GM23248 (cell line): Measurements from ENCODE around the gene ANXA9. TPM values are rescaled to one million over a fixed set of nuclear protein-coding genes. Genes with fewer than 3 reads are reported as not detected.

Experiments used
- DNase-seq: peaks from one replicate; pipeline ENCODE4 v3.0.0-alpha.2; 2015
- H2AFZ ChIP-seq: fragments of 200-600 bp; sonication (generic); 2 replicates; pipeline ENCODE4 v1.6.1; 2016; ENCODE audit warnings: antibody characterized with exemption
- H3F3A ChIP-seq: fragments of 200-600 bp; sonication (generic); 2 replicates; pipeline ENCODE4 v1.6.1; 2016; ENCODE audit warnings: mild to moderate bottlenecking, antibody characterized with exemption, mixed run types; ENCODE audit not compliant: insufficient read depth
- H3K27ac ChIP-seq: fragments of 200-600 bp; sonication (generic); 2 replicates; pipeline ENCODE4 v1.5.1; 2016; ENCODE audit warnings: mild to moderate bottlenecking
- H3K27me3 ChIP-seq: fragments of 200-600 bp; sonication (generic); replicated peaks from 2 replicates; pipeline ENCODE4 v1.6.1; 2016; ENCODE audit warnings: mild to moderate bottlenecking; ENCODE audit not compliant: insufficient read depth
- H3K36me3 ChIP-seq: fragments of 200-600 bp; sonication (generic); 2 replicates; pipeline ENCODE4 v1.6.1; 2016; ENCODE audit warnings: low read depth, mild to moderate bottlenecking
- H3K4me1 ChIP-seq: fragments of 200-600 bp; sonication (generic); 2 replicates; pipeline ENCODE4 v1.6.1; 2016; ENCODE audit warnings: mild to moderate bottlenecking; ENCODE audit not compliant: insufficient read depth
- H3K4me2 ChIP-seq: fragments of 200-600 bp; sonication (generic); one replicate; pipeline ENCODE4 v1.6.1; 2016; ENCODE audit warnings: mild to moderate bottlenecking; ENCODE audit not compliant: unreplicated experiment
- H3K4me3 ChIP-seq: fragments of 200-600 bp; sonication (generic); 2 replicates; pipeline ENCODE4 v1.5.1; 2016; ENCODE audit warnings: mild to moderate bottlenecking
- H3K79me2 ChIP-seq: fragments of 200-600 bp; sonication (generic); 2 replicates; pipeline ENCODE4 v1.6.1; 2016; ENCODE audit warnings: mild to moderate bottlenecking; ENCODE audit not compliant: insufficient read depth
- H3K9ac ChIP-seq: fragments of 200-600 bp; sonication (generic); 2 replicates; pipeline ENCODE4 v1.6.1; 2016; ENCODE audit warnings: mild to moderate bottlenecking
- H3K9me2 ChIP-seq: fragments of 200-600 bp; sonication (generic); 2 replicates; pipeline ENCODE4 v1.6.1; 2016; ENCODE audit warnings: mixed run types, mild to moderate bottlenecking, moderate library complexity; ENCODE audit not compliant: insufficient read depth
- H3K9me3 ChIP-seq: fragments of 200-600 bp; sonication (generic); one replicate; pipeline ENCODE4 v1.6.1; 2017; ENCODE audit warnings: low read depth
- H4K20me1 ChIP-seq: fragments of 200-600 bp; sonication (generic); 2 replicates; pipeline ENCODE4 v1.6.0; 2016; ENCODE audit not compliant: insufficient read depth
- EZH2 ChIP-seq: fragments of 200-600 bp; sonication (generic); IDR thresholded peaks from 2 replicates; pipeline ENCODE4 v1.6.1; 2018; ENCODE audit warnings: antibody characterized with exemption, mild to moderate bottlenecking; ENCODE audit not compliant: insufficient read depth, poor library complexity, severe bottlenecking
- EZH2phosphoT487 ChIP-seq: fragments of 200-600 bp; sonication (generic); IDR thresholded peaks from 2 replicates; pipeline ENCODE4 v1.6.1; 2018; ENCODE audit warnings: antibody characterized with exemption, moderate library complexity, mild to moderate bottlenecking, low read depth; ENCODE audit not compliant: insufficient read depth
- WGBS, 2 experiments: methylation state at CpG; one replicate each; pipeline ENCODE4 v1.1.6; 2015 to 2017; ENCODE audit warnings: low lambda C conversion rate in 2 of 2, low coverage in 1 of 2; ENCODE audit errors: missing lambda C conversion rate in 2 of 2; 5-methylcytosine and 5-hydroxymethylcytosine counted together
- in situ Hi-C: fragments of 300-500 bp; cut with MboI; formaldehyde crosslinking; loops from 2 replicates; pipeline ENCODE4 v1.15.0; 2020
- polyA plus RNA-seq: library from polyadenylated mRNA; unstranded; fragments of >200 nt; fragmentation: Nextera tagmentation; extraction: Ambion mirVana; gene quantifications from 2 replicates; pipeline ENCODE4 v1.2.1, GENCODE V29; 2016
- small RNA-seq: library from RNA; depleted of rRNA; stranded (forward); fragments of <200 nt; gene quantifications from one replicate; pipeline ENCODE3, GENCODE V24; 2014; ENCODE audit warnings: low read depth, low replicate concordance
- total RNA-seq: library from RNA; depleted of rRNA; stranded (reverse); fragments of >200 nt; shearing (Covaris generic); gene quantifications from 2 replicates; pipeline ENCODE4 v1.2.3, GENCODE V29; 2014; rRNA removed

Gene ANXA9
- total and polyA plus RNA-seq, 2 experiments from 2014 or later = 0.26 TPM; not detected in 1

DNA sequence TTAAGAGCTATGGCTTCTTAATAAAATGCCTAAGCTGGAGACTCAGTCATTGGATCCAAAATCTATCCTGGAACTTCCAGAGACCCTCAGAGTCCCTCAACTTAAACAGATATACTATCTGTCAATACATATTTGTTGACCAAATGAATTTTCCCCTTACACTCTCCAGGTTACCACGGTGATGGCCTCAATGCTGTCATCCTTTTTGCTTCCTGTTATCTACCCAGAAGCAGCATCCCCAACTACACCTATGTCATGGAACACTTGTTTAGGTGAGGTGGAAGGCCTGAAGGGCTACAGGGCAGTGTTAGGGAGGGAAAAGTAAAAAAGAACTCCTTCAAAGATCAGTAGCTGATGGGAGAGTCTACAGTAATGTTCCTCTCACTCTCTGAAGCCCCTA is 61.1 kb downstream of the ANXA9 start:
- Histone ChIP-seq H3K36me3 (no peaks in the 10 kb centered on the region), H3K4me1 (0 out of 2 replicates have a peak, but pooled peaks cover 3% of the 10 kb centered on the region), H3F3A (peaks cover 8% of the 10 kb centered on the region; the same call in 1 of the 2 replicates), H3K27me3 (no peaks in the 10 kb centered on the region), H3K79me2 (no peaks in the 10 kb centered on the region), H3K9me2 (no peaks in the 10 kb centered on the region), H3K9me3 (no peaks in the 10 kb centered on the region), H3K27ac (no peak overlapping the region), H3K4me2 (no peak overlapping the region), H3K9ac (no peak overlapping the region), H3K4me3 (no peak overlapping the region), H4K20me1 (no peaks in the 10 kb centered on the region), H2AFZ (no peak overlapping the region)
- 87 to 100% methylated on average over 1 of the region's 1 CpG for WGBS, 2 experiments
- no peak for DNase-seq
- in situ Hi-C loops = no loop called here
- TF ChIP-seq EZH2 (no peak), EZH2phosphoT487 (no peak)

Small RNA genes lying within 50 kb of the gene (small RNA-seq; reads per million reads assigned to genes)
- gene RNU6-884P = not detected

Other genes starting within 250 kb of the ANXA9 start
- gene CTSS, start 216.5 kb upstream of the ANXA9 start, total RNA-seq = 0.38 and 2.5 TPM in 2 replicates
- gene CTSS, start 216.5 kb upstream of the ANXA9 start, polyA plus RNA-seq = 0.23 and 1.0 TPM in 2 replicates
- gene CTSK, start 174.0 kb upstream of the ANXA9 start, total RNA-seq = 90.9 and 101 TPM in 2 replicates
- gene CTSK, start 174.0 kb upstream of the ANXA9 start, polyA plus RNA-seq = 81.4 and 92.1 TPM in 2 replicates
- gene ARNT, start 105.7 kb upstream of the ANXA9 start, total RNA-seq = 31.0 and 34.7 TPM in 2 replicates
- gene ARNT, start 105.7 kb upstream of the ANXA9 start, polyA plus RNA-seq = 30.9 and 32.8 TPM in 2 replicates
- not detected in 2 replicates for gene CTXND2, start 95.2 kb upstream of the ANXA9 start, total RNA-seq
- not detected in 2 replicates for gene CTXND2, start 95.2 kb upstream of the ANXA9 start, polyA plus RNA-seq
- gene SETDB1, start 55.9 kb upstream of the ANXA9 start, total RNA-seq = 21.4 and 30.2 TPM in 2 replicates
- 9.7 and 10.2 TPM in 2 replicates for gene SETDB1, start 55.9 kb upstream of the ANXA9 start, polyA plus RNA-seq
- gene CERS2, start 7.5 kb upstream of the ANXA9 start, total RNA-seq = 124 and 148 TPM in 2 replicates
- gene CERS2, start 7.5 kb upstream of the ANXA9 start, polyA plus RNA-seq = 201 and 202 TPM in 2 replicates
- 7.7 and 9.1 TPM in 2 replicates for gene MINDY1, start 24.6 kb downstream of the ANXA9 start, total RNA-seq
- gene MINDY1, start 24.6 kb downstream of the ANXA9 start, polyA plus RNA-seq = 4.6 and 6.1 TPM in 2 replicates
- gene PRUNE1, start 26.2 kb downstream of the ANXA9 start, total RNA-seq = 7.2 and 10.5 TPM in 2 replicates
- 9.0 and 10.8 TPM in 2 replicates for gene PRUNE1, start 26.2 kb downstream of the ANXA9 start, polyA plus RNA-seq
- gene BNIPL, start 54.3 kb downstream of the ANXA9 start, total RNA-seq = not detected in 2 replicates
- gene BNIPL, start 54.3 kb downstream of the ANXA9 start, polyA plus RNA-seq = 0.09 TPM in 1 of 2 replicates, not detected in the other
- 1.0 and 2.8 TPM in 2 replicates for gene C1orf56, start 65.5 kb downstream of the ANXA9 start, total RNA-seq
- 15.8 and 17.7 TPM in 2 replicates for gene C1orf56, start 65.5 kb downstream of the ANXA9 start, polyA plus RNA-seq
- gene CDC42SE1, start 77.3 kb downstream of the ANXA9 start, total RNA-seq = 52.2 and 63.2 TPM in 2 replicates
- 17.3 and 18.2 TPM in 2 replicates for gene CDC42SE1, start 77.3 kb downstream of the ANXA9 start, polyA plus RNA-seq
- 1.9 and 3.7 TPM in 2 replicates for gene MLLT11, start 78.1 kb downstream of the ANXA9 start, total RNA-seq
- 7.3 and 7.7 TPM in 2 replicates for gene MLLT11, start 78.1 kb downstream of the ANXA9 start, polyA plus RNA-seq
- gene GABPB2, start 88.5 kb downstream of the ANXA9 start, total RNA-seq = 14.7 and 14.9 TPM in 2 replicates
- gene GABPB2, start 88.5 kb downstream of the ANXA9 start, polyA plus RNA-seq = 7.4 and 8.4 TPM in 2 replicates
- gene SEMA6C, start 164.3 kb downstream of the ANXA9 start, total RNA-seq = 1.4 and 3.8 TPM in 2 replicates
- gene SEMA6C, start 164.3 kb downstream of the ANXA9 start, polyA plus RNA-seq = 0.58 and 1.1 TPM in 2 replicates
- gene TNFAIP8L2, start 174.4 kb downstream of the ANXA9 start, total RNA-seq = not detected in 2 replicates
- gene TNFAIP8L2, start 174.4 kb downstream of the ANXA9 start, polyA plus RNA-seq = not detected in 2 replicates
- 7.1 and 11.5 TPM in 2 replicates for gene LYSMD1, start 183.6 kb downstream of the ANXA9 start, total RNA-seq
- 3.4 and 4.4 TPM in 2 replicates for gene LYSMD1, start 183.6 kb downstream of the ANXA9 start, polyA plus RNA-seq
- 27.7 and 35.2 TPM in 2 replicates for gene SCNM1, start 183.9 kb downstream of the ANXA9 start, total RNA-seq
- 73.3 and 77.4 TPM in 2 replicates for gene SCNM1, start 183.9 kb downstream of the ANXA9 start, polyA plus RNA-seq
- gene TMOD4, start 193.7 kb downstream of the ANXA9 start, total RNA-seq = not detected in 2 replicates
- gene TMOD4, start 193.7 kb downstream of the ANXA9 start, polyA plus RNA-seq = 0.24 TPM in 1 of 2 replicates, not detected in the other
- 41.9 and 45.0 TPM in 2 replicates for gene VPS72, start 207.9 kb downstream of the ANXA9 start, total RNA-seq
- 45.0 and 46.5 TPM in 2 replicates for gene VPS72, start 207.9 kb downstream of the ANXA9 start, polyA plus RNA-seq
- gene PIP5K1A, start 216.3 kb downstream of the ANXA9 start, total RNA-seq = 53.5 and 62.8 TPM in 2 replicates
- 33.9 and 35.1 TPM in 2 replicates for gene PIP5K1A, start 216.3 kb downstream of the ANXA9 start, polyA plus RNA-seq